C4-2B (cell line): ENCODE results near the gene WFIKKN1.

Source experiments
- CTCF ChIP-seq: fragments of 450-650 bp; conservative IDR thresholded peaks from 2 replicates; pipeline ENCODE4 v1.5.1; 2017; ENCODE audit warnings: mild to moderate bottlenecking
- ZFX ChIP-seq: fragments of 450-650 bp; IDR thresholded peaks from 2 replicates; pipeline ENCODE4 v1.6.1; 2017

- TF ChIP-seq CTCF (no peak), ZFX (no peak)
Observed at GRCh38 chr16:626787-627453, 3.9 kb upstream of the WFIKKN1 start.
